ENCODE data around the gene CTAGE4. TPM values are rescaled to one million over a fixed set of nuclear protein-coding genes. Genes with fewer than 3 reads are reported as not detected.
"Not testable (repeated sequence)": the region's sequence is repeated elsewhere in the genome, so short reads cannot be mapped to it uniquely, and the experiment has no call there.

Gene CTAGE4
- total RNA-seq, 1 donor from 2014 or later, result not detected

DNA sequence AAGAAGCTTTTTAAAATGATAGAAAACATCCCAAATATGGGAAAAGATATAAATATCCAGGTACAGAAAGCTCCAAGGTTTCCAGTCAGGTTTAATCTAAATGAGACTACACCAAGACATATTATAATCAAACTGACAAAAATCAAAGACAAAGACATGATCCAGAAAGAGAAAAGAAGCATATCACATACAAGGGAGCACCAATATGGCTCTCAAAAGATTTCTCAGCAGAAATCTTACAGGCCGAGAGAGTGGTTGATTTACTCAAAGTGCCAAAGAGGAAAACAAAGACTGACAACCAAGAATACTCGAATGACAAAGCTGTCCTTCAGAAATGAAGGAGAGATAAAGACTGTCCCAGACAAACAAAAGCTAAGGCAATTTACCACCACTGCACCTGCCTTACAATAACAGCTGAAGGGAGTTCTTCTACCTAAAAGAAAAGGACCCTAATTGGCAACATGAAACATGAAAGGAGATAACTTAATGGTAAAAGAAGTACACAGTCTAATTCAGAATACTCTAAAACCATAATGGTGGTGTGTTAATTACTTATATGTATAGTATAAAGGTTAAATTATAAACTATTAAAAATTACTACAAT is 34.9 kb upstream of the CTAGE4 start:
- DNase-seq, result no peak

DNA sequence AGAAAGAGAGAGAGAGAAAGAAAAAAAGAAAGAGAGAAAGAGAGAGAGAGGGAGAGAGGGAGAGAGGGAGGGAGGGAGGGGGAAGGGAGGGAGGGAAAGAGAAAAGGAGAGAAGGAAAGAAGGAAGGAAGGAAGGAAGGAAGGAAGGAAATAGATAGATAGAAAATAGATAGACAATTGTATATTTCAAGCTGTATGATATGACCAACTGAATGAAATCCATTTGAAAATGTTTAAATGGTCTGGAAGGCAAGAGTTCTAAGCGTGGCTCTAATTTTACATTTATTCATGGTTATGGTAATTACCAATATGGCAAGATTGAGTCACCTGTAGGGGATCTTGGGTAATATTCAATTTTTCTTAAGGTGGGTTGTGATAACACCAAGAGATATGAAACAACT is 24.4 kb upstream of the CTAGE4 start:
- Mint-ChIP-seq H3K4me3 (no peak overlapping the region), H3K27ac (no peak overlapping the region), H3K4me1 (no peaks in the 10 kb centered on the region), H3K36me3 (ENCODE audit: low read depth) (no peaks in the 10 kb centered on the region), H3K27me3 (peaks cover 17% of the 10 kb centered on the region), H3K9me3 (no peaks in the 10 kb centered on the region)
- TF ChIP-seq, protein P1, sequence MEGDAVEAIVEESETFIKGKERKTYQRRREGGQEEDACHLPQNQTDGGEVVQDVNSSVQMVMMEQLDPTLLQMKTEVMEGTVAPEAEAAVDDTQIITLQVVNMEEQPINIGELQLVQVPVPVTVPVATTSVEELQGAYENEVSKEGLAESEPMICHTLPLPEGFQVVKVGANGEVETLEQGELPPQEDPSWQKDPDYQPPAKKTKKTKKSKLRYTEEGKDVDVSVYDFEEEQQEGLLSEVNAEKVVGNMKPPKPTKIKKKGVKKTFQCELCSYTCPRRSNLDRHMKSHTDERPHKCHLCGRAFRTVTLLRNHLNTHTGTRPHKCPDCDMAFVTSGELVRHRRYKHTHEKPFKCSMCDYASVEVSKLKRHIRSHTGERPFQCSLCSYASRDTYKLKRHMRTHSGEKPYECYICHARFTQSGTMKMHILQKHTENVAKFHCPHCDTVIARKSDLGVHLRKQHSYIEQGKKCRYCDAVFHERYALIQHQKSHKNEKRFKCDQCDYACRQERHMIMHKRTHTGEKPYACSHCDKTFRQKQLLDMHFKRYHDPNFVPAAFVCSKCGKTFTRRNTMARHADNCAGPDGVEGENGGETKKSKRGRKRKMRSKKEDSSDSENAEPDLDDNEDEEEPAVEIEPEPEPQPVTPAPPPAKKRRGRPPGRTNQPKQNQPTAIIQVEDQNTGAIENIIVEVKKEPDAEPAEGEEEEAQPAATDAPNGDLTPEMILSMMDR (IDR thresholded peaks at IDR 0.05), result no peak
- no peak for ATAC-seq (ENCODE audit: low read depth)
- POLR2A ChIA-PET, result no interaction called here
- CTCF ChIA-PET, result no interaction called here
- no peak for DNase-seq
- intact Hi-C loops (cut with micrococcal nuclease), result no loop called here

More for the DNA sequence above, 34.9 kb upstream of the CTAGE4 start:
- ATAC-seq (ENCODE audit: low read depth), result no peak
- intact Hi-C loops (cut with micrococcal nuclease), result no loop called here
- Mint-ChIP-seq H3K36me3 (ENCODE audit: low read depth) (no peaks in the 10 kb centered on the region), H3K4me3 (no peak overlapping the region), H3K27me3 (peaks cover 10% of the 10 kb centered on the region), H3K9me3 (peaks cover 39% of the 10 kb centered on the region), H3K4me1 (no peaks in the 10 kb centered on the region), H3K27ac (no peak overlapping the region)
- CTCF ChIA-PET, result no interaction called here
- POLR2A ChIA-PET, result no interaction called here
- TF ChIP-seq, protein P1 (IDR thresholded peaks at IDR 0.05), result no peak

DNA sequence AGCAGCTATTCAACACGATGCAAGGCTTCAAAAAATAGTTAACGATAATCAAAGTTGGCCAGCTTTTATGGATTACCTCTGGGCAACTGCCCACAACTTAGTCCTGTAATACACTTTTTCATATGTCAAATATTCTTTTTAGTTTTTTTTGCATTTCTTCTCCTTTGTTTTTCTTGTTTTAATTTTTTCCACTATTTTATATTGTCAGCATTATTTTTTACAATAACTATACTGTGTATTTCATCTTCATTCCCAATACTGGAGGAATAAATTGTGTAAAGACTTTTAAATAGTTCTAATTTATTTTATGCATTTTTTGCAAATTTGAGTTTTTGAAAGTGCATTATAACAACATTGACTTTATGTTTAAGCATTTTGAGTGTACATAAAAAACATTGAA is 18.5 kb upstream of the CTAGE4 start:
- H3K27me3 Mint-ChIP-seq, result peaks cover 12% of the 10 kb centered on the region
- POLR2A ChIA-PET, result no interaction called here
- no peaks in the 10 kb centered on the region for H3K36me3 Mint-ChIP-seq (ENCODE audit: low read depth)
- no peak overlapping the region for H3K27ac Mint-ChIP-seq
- no peak overlapping the region for H3K4me3 Mint-ChIP-seq
- no peaks in the 10 kb centered on the region for H3K4me1 Mint-ChIP-seq
- H3K9me3 Mint-ChIP-seq, result no peaks in the 10 kb centered on the region
- TF ChIP-seq, protein P1 (IDR thresholded peaks at IDR 0.05), result no peak
- DNase-seq, result no peak
- no peak for ATAC-seq (ENCODE audit: low read depth)
- intact Hi-C loops (cut with micrococcal nuclease), result loop anchor here (2.0 kb wide), 1 partner anchor 24 kb away; no protein-coding TSS in a partner anchor
- CTCF ChIA-PET, result no interaction called here

DNA sequence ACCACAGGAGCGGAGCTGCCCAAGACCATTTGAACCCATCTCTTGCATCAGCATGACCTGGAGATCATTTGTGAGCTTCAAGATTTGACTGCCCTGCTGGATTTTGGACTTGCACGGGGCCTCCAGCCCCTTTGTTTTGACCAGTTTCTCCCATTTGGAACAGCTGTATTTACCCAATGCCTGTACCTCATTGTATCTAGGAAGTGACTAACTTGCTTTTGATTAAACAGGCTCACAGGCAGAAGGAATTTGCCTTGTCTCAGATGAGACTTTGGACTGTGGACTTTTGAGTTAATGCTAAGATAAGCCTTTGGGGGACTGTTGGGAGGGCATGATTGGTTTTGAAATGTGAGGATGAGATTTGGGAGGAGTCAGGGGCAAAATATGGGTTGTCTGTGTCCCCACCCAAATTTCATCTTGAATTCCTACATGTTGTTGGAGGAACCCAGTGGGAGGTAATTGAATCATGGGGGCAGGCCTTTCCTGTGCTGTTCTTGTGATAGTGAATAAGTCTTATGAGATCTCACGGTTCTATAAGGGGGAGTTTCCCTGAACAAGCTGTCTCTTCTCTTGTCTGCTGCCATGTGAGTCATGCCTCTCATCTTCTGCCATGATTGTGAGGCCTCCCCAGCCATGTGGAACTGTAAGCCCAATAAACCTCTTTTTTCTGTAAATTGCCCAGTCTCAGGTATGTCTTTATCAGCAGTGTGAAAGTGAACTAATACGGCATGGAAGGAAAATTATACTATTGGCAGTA is 11.5 kb upstream of the CTAGE4 start:
- H3K4me1 Mint-ChIP-seq; DNase-seq; ATAC-seq (ENCODE audit: low read depth); H3K4me3 Mint-ChIP-seq; H3K27ac Mint-ChIP-seq; CTCF ChIA-PET; POLR2A ChIA-PET; H3K27me3 Mint-ChIP-seq; H3K9me3 Mint-ChIP-seq; H3K36me3 Mint-ChIP-seq (ENCODE audit: low read depth); intact Hi-C loops (cut with micrococcal nuclease): not testable (repeated sequence)

DNA sequence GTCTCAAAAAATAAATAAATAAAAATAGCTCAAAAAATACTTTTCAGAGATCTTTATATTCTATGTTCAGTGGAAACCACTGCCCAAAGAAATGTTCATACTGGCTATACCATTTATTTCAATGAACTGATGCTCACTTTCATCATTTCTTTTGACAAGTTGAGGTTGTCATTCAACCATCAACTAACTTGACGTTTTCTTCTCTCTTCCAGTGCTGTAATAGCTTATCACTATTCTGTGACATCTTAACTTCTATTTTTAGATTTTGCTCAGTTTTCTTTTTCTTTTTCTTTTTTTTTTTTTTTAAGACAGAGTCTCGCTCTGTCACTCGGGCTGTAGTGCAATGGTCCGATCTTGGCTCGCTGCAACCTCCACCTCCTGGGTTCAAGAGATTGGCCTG is 8.7 kb upstream of the CTAGE4 start:
- intact Hi-C loops (cut with micrococcal nuclease), result no loop called here
- Mint-ChIP-seq H3K36me3 (ENCODE audit: low read depth) (peaks cover 2% of the 10 kb centered on the region), H3K9me3 (peaks cover 7% of the 10 kb centered on the region), H3K27ac (no peak overlapping the region), H3K27me3 (peaks cover 7% of the 10 kb centered on the region), H3K4me3 (no peak overlapping the region), H3K4me1 (peaks cover 3% of the 10 kb centered on the region)
- DNase-seq, result no peak
- no peak for ATAC-seq (ENCODE audit: low read depth)
- TF ChIP-seq, protein P1 (IDR thresholded peaks at IDR 0.05), result no peak
- CTCF ChIA-PET, result interaction anchor here (0.7 kb wide), 1 partner anchor 217 kb away, joined by 3 read pairs; no protein-coding TSS in a partner anchor
- POLR2A ChIA-PET, result no interaction called here

DNA sequence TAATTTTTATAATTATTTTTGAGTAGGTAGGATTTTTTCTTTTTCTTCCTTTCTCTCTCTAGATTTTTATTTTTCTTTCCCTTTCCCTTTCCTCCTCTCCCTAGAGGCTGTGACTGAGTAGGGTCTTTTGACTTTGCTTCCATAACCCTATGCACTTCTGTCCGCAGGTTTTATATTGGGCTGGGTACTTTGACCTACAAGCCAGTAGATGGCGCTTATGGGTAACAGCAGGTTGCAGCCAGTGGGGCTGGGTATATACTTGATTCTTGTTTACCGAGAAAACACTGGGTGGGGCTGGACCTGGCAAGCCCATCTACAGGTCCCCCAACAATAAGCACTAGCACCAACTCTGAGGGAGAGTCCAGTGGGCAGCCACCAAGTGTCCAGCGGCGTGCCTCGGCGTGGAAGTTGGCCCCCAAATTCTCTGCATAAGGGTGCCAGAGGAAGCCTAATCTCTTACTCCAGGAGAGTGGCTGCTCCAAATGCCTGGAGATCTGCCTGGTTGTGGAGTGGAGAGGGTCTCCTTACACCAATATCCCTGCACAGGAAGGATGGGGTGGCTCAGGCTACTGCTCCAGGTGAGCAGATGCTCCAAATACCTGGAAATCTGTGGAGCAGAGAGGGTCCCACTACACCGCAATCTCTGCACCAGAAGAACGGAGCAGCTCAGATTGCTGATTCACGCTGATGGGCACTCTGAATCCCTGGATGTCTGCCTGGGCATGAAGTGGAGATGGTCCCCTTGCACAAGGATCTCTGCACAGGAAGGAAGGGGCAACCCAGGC is 4.7 kb upstream of the CTAGE4 start:
- CTCF ChIA-PET, result interaction anchor here (1.3 kb wide), 1 partner anchor 259 kb away, joined by 3 read pairs; no protein-coding TSS in a partner anchor
- H3K4me1 Mint-ChIP-seq; DNase-seq; H3K27me3 Mint-ChIP-seq; intact Hi-C loops (cut with micrococcal nuclease); H3K27ac Mint-ChIP-seq; H3K9me3 Mint-ChIP-seq; POLR2A ChIA-PET; H3K4me3 Mint-ChIP-seq; H3K36me3 Mint-ChIP-seq (ENCODE audit: low read depth): not testable (repeated sequence)
- peak; percentile 93 for ATAC-seq (ENCODE audit: low read depth)

DNA sequence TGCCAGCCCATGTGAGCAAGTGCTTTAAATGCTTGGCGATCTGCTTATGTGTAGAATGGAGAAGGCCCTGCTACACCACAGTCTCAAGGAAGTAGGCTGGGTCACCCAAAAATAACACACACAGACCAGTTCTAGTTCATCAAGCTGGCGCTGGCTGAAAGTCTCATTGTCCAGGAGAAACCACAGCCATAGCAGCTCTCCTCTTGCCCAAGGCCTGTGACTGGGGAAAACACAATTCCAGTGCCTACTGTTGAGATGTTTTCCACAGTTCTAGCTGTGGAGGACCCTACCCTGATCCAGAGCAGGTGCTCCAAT is 4.1 kb upstream of the CTAGE4 start:
- ATAC-seq (ENCODE audit: low read depth); intact Hi-C loops (cut with micrococcal nuclease); DNase-seq; H3K27me3 Mint-ChIP-seq; H3K36me3 Mint-ChIP-seq (ENCODE audit: low read depth); H3K4me3 Mint-ChIP-seq; CTCF ChIA-PET; H3K9me3 Mint-ChIP-seq; H3K4me1 Mint-ChIP-seq; H3K27ac Mint-ChIP-seq; POLR2A ChIA-PET: not testable (repeated sequence)

DNA sequence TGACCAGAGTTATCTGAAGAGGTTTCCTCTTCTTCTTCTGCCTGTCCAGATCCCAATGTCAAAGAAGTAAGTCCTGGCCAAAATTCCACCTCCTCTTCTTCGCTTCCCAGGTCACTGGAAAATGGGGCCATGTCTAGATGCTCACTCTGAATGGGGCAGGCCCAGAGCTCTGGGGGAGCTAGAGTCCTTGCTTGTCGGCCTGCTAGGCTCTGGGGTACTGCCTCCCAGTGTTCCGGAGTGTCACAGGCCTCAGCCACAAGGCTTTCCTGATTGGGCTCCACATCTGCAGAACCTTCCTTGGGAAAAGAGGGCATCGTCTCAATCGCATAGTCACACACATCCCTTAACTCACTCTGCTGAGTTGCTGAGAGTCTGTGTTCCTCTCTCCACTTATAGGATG is 4.6 kb downstream of the CTAGE4 start:
- ATAC-seq (ENCODE audit: low read depth); CTCF ChIA-PET; DNase-seq; H3K4me3 Mint-ChIP-seq; H3K27me3 Mint-ChIP-seq; H3K27ac Mint-ChIP-seq; POLR2A ChIA-PET; H3K9me3 Mint-ChIP-seq; H3K4me1 Mint-ChIP-seq; H3K36me3 Mint-ChIP-seq (ENCODE audit: low read depth); intact Hi-C loops (cut with micrococcal nuclease): not testable (repeated sequence)
